Cardiac atrium fibroblast (primary cell): ENCODE data around the gene HSPA1B. TPM values are rescaled to one million over a fixed set of nuclear protein-coding genes. Genes with fewer than 3 reads are reported as not detected.

ENCODE experiments used
- total RNA-seq: library from RNA; depleted of rRNA; stranded (reverse); fragments of >200 nt; gene quantifications from 2 replicates; pipeline ENCODE4 v1.2.3, GENCODE V29; 2015

The HSPA1B gene
- 61.4 and 72.9 TPM in 2 replicates for total RNA-seq

GRCh38 chr6:31827286-31828079 lies at the start of gene HSPA1B:
TSS of gene HSPA1B (plus strand) at chr6:31827738. CDS start at chr6:31827951, 213 bp downstream.

GRCh38 chr6:31795616-31796298 lies 31.8 kb upstream of the HSPA1B start, which contains the start of gene VARS1:
TSS of gene VARS1 (minus strand) at chr6:31795752. CDS start at chr6:31795217, 535 bp downstream.

DNA sequence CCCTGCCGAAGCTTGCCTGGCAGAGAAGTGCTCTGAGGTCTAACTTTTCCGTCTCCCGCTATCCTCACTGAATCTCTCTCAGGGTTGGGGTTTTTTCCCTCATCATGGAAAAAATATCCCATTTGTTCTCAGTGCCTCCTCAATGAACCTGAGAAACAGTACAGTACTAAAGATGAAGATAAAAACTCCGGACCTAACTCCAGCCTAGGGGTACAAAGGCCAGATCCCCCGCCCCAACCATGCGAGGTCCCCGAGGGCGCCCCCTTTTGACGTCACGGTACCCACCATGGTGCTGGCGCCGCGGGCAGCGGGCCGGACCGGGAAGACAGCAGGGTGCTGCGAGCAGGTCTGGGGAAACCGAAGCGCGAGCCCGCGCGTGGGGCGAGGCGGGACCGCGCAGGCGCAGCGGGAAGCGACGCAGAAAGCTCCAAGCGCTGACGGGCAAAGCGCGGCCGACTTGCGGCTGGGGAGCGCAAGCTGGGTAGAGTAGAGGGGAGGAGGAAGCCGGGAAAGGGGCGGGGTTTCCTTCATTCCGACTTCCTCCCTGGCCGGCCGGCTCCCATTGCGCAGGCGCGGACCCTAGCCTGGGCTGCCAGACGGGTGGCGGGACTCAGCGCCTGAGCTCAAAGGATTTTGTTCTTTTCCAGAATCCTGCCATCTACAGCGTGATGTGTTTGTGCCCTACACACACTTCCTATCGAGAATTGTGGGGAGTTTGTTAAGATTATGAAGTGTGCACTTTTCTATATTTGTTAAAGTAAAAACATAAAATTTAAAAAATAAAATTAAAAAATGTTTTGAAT lies 20.9 kb upstream of the HSPA1B start, which contains the start of gene LSM2:
Gene LSM2, minus strand, starts transcription at position 497 of the 803 bp plus-strand sequence. Its CDS starts 209 bp downstream, at position 288.

DNA sequence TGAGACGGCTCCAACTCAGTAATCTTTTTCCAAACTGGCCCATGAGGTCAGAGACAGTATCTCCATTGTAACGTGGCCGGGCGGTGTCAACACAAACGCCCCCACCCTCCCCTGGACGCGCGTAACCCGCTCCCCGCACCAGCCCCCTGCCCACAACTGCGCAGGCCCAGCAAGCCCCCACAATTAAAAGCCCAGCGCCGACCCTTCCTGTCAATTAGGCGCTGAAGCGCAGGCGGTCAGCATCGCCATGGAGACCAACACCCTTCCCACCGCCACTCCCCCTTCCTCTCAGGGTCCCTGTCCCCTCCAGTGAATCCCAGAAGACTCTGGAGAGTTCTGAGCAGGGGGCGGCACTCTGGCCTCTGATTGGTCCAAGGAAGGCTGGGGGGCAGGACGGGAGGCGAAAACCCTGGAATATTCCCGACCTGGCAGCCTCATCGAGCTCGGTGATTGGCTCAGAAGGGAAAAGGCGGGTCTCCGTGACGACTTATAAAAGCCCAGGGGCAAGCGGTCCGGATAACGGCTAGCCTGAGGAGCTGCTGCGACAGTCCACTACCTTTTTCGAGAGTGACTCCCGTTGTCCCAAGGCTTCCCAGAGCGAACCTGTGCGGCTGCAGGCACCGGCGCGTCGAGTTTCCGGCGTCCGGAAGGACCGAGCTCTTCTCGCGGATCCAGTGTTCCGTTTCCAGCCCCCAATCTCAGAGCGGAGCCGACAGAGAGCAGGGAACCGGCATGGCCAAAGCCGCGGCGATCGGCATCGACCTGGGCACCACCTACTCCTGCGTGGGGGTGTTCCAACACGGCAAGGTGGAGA lies 12.3 kb upstream of the HSPA1B start, which contains the start of the genes HSPA1A and HSPA1L:
Gene HSPA1A, plus strand, starts transcription at position 519 of the 814 bp plus-strand sequence. Its CDS starts 214 bp downstream, at position 733.
Gene HSPA1L, minus strand, starts transcription at position 259 of the 814 bp plus-strand sequence. CDS start 3,311 bp downstream, outside the sequence.

GRCh38 chr6:31862344-31863235 lies 35.1 kb downstream of the HSPA1B start, which contains the start of gene NEU1:
TSS of gene NEU1 (minus strand) at chr6:31862821. CDS start at chr6:31862776, 45 bp downstream.

DNA sequence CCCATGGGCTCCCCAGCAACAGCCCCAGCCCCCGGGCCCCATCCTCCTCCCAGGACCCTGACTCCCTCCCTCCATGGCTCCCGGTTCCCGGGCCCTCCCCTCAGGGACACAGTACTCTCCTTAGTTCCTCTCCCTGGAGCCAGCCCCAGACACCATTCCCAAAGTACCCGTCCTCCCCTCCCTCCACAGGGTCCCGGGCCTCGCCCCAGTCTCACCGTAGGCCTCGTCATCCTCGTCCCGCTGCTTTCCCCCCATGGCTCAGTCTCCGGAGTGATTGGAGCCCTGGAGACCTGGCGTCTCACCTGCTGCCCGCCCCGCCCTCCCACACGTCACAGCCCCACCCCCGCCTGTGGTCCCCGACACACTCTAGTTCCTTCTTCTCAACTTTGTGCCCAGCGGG lies 51.2 kb downstream of the HSPA1B start, which contains the start of gene SLC44A4:
Gene SLC44A4, minus strand, starts transcription at position 272 of the 400 bp plus-strand sequence. Its CDS starts 17 bp downstream, at position 255.

Other genes with a start within 250 kb of the HSPA1B start
- gene LTB, start 245.3 kb upstream of the HSPA1B start, total RNA-seq, result not detected in 2 replicates
- 1.8 TPM in 1 of 2 replicates, not detected in the other for gene LST1, start 241.5 kb upstream of the HSPA1B start, total RNA-seq
- gene NCR3, start 234.7 kb upstream of the HSPA1B start, total RNA-seq, result not detected in 2 replicates
- gene AIF1, start 212.5 kb upstream of the HSPA1B start, total RNA-seq, result not detected in 2 replicates
- gene PRRC2A, start 207.0 kb upstream of the HSPA1B start, total RNA-seq, result 59.4 and 74.7 TPM in 2 replicates
- gene BAG6, start 175.1 kb upstream of the HSPA1B start, total RNA-seq, result 200 and 228 TPM in 2 replicates
- 7.6 TPM in 1 of 2 replicates, not detected in the other for gene APOM, start 171.8 kb upstream of the HSPA1B start, total RNA-seq
- 15.3 and 19.9 TPM in 2 replicates for gene C6orf47, start 167.0 kb upstream of the HSPA1B start, total RNA-seq
- 23.2 and 28.5 TPM in 2 replicates for gene GPANK1, start 162.7 kb upstream of the HSPA1B start, total RNA-seq
- gene CSNK2B, start 161.7 kb upstream of the HSPA1B start, total RNA-seq, result 218 and 219 TPM in 2 replicates
- 1.1 and 1.5 TPM in 2 replicates for gene LY6G5B, start 157.8 kb upstream of the HSPA1B start, total RNA-seq
- not detected in 2 replicates for gene LY6G5C, start 146.7 kb upstream of the HSPA1B start, total RNA-seq
- gene ABHD16A, start 124.4 kb upstream of the HSPA1B start, total RNA-seq, result 28.3 and 28.8 TPM in 2 replicates
- gene LY6G6F, start 120.9 kb upstream of the HSPA1B start, total RNA-seq, result not detected in 2 replicates
- not detected in 2 replicates for gene LY6G6D, start 112.4 kb upstream of the HSPA1B start, total RNA-seq
- gene LY6G6C, start 106.0 kb upstream of the HSPA1B start, total RNA-seq, result not detected in 2 replicates
- gene MPIG6B, start 104.4 kb upstream of the HSPA1B start, total RNA-seq, result not detected in 2 replicates
- gene DDAH2, start 98.4 kb upstream of the HSPA1B start, total RNA-seq, result 32.1 and 53.8 TPM in 2 replicates
- 478 and 525 TPM in 2 replicates for gene CLIC1, start 91.2 kb upstream of the HSPA1B start, total RNA-seq
- 2.1 and 4.3 TPM in 2 replicates for gene MSH5, start 87.7 kb upstream of the HSPA1B start, total RNA-seq
- gene SAPCD1, start 65.1 kb upstream of the HSPA1B start, total RNA-seq, result 0.54 TPM in 1 of 2 replicates, not detected in the other
- under 0.01 TPM in 1 of 2 replicates, not detected in the other for gene VWA7, start 50.4 kb upstream of the HSPA1B start, total RNA-seq
- gene VARS1, start 32.0 kb upstream of the HSPA1B start, total RNA-seq, result 40.1 and 59.8 TPM in 2 replicates
- gene LSM2, start 20.8 kb upstream of the HSPA1B start, total RNA-seq, result 20.9 and 37.3 TPM in 2 replicates
- gene HSPA1L, start 12.5 kb upstream of the HSPA1B start, total RNA-seq, result 0.49 TPM in 1 of 2 replicates, not detected in the other
- 59.8 and 77.6 TPM in 2 replicates for gene HSPA1A, start 12.2 kb upstream of the HSPA1B start, total RNA-seq
- 37.5 and 55.9 TPM in 2 replicates for gene NEU1, start 35.1 kb downstream of the HSPA1B start, total RNA-seq
- not detected in 2 replicates for gene SLC44A4, start 51.3 kb downstream of the HSPA1B start, total RNA-seq
- gene EHMT2, start 70.0 kb downstream of the HSPA1B start, total RNA-seq, result 26.0 and 35.0 TPM in 2 replicates
- gene ZBTB12, start 74.3 kb downstream of the HSPA1B start, total RNA-seq, result 1.8 and 2.1 TPM in 2 replicates
- gene C2, start 100.0 kb downstream of the HSPA1B start, total RNA-seq, result 0.97 and 2.2 TPM in 2 replicates
- 12.6 and 103 TPM in 2 replicates for gene CFB, start 118.4 kb downstream of the HSPA1B start, total RNA-seq
- 80.2 and 82.0 TPM in 2 replicates for gene NELFE, start 131.2 kb downstream of the HSPA1B start, total RNA-seq
- 28.0 and 44.9 TPM in 2 replicates for gene SKIC2, start 131.4 kb downstream of the HSPA1B start, total RNA-seq
- gene DXO, start 144.4 kb downstream of the HSPA1B start, total RNA-seq, result 18.6 and 25.5 TPM in 2 replicates
- 12.1 and 14.7 TPM in 2 replicates for gene C4A, start 154.3 kb downstream of the HSPA1B start, total RNA-seq
- 6.0 TPM in 2 replicates for gene C4B, start 187.1 kb downstream of the HSPA1B start, total RNA-seq
- 0.49 TPM in 1 of 2 replicates, not detected in the other for gene CYP21A2, start 210.7 kb downstream of the HSPA1B start, total RNA-seq